Measurements from ENCODE around the gene LAMTOR4.

DNA sequence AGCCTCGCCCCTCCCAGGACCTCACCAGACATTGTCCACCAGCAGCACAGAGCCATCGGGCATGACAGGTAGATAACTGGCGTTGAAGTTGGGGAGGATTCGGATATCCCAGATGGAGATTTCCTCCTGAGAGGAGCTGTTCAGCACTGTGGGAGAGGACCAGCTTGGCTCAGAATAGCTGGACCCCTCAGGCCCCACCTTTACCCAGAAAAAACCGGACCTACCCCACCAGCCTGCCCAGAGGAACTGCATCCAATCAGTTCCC, 8.3 kb downstream of the LAMTOR4 start:
- no peak for TF ChIP-seq CTCF (IDR thresholded peaks at IDR 0.05)
- no peak for TF ChIP-seq POLR2AphosphoS5 (IDR thresholded peaks at IDR 0.05)
- TF ChIP-seq POLR2A (IDR thresholded peaks at IDR 0.05), result no peak
